Stomach smooth muscle (tissue), 2 donors: Measurements from ENCODE around the gene RNPS1.
A peak's percentile ranks its signal among the peaks of the same experiment; 100 is the strongest.
"Not testable (repeated sequence)": the region's sequence is repeated elsewhere in the genome, so short reads cannot be mapped to it uniquely, and the experiment has no call there.

ENCODE experiments used
- H3K27ac ChIP-seq: one replicate; pipeline ENCODE4 v1.7.0; 2013; ENCODE audit warnings: mild to moderate bottlenecking, low read length, inconsistent platforms
- H3K27me3 ChIP-seq, 2 donors: one replicate each; pipeline ENCODE4 v1.7.0; 2013; ENCODE audit warnings: low read length in 2 of 2; ENCODE audit not compliant: insufficient read depth in 2 of 2, control insufficient read depth in 1 of 2
- H3K36me3 ChIP-seq, 2 donors: one replicate each; pipeline ENCODE4 v1.7.0; 2013; ENCODE audit warnings: low read length in 2 of 2; ENCODE audit not compliant: control insufficient read depth in 2 of 2, insufficient read depth in 2 of 2
- H3K4me1 ChIP-seq: one replicate; pipeline ENCODE4 v1.7.0; 2013; ENCODE audit warnings: low read length; ENCODE audit not compliant: control insufficient read depth, insufficient read depth
- H3K4me3 ChIP-seq, 2 donors: one replicate each; pipeline ENCODE4 v1.7.0; 2013; ENCODE audit warnings: low read length in 2 of 2
- H3K9ac ChIP-seq, 2 donors: one replicate each; pipeline ENCODE4 v1.7.0; 2013; ENCODE audit warnings: low read length in 2 of 2, mild to moderate bottlenecking in 1 of 2
- H3K9me3 ChIP-seq, 2 donors: one replicate each; pipeline ENCODE4 v1.7.0; 2013; ENCODE audit warnings: low read length in 2 of 2; ENCODE audit not compliant: control insufficient read depth in 2 of 2
- donor health status: healthy.
- donor health status: Pancreatic carcinoma.

RNPS1 gene

DNA sequence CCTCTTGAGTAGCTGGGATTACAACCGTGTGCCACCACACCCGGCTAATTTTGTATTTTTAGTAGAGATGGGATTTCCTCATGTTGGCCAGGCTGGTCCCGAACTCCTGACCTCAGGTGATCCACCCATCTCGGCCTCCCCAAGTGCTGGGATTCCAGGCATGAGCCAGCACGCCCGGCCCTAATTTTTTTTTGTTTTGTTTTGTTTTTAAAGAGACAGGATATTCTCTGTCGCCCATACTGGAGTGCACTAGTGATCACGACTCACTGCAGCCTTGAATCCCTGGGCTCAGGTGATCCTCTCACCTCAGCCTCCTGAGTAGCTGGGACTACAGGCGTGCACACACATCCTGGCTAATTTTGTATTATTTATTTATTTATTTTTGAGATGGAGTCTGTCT is 27.6 kb downstream of the RNPS1 start:
- H3K4me3 ChIP-seq, H3K9ac ChIP-seq, H3K27ac ChIP-seq, H3K9me3 ChIP-seq: not testable (repeated sequence)
- H3K36me3 ChIP-seq: peaks cover 15 to 26% of the 10 kb centered on the region in 2 donors
- H3K27me3 ChIP-seq: peaks cover 12 to 25% of the 10 kb centered on the region in 2 donors
- peaks cover 21% of the 10 kb centered on the region for H3K4me1 ChIP-seq

DNA sequence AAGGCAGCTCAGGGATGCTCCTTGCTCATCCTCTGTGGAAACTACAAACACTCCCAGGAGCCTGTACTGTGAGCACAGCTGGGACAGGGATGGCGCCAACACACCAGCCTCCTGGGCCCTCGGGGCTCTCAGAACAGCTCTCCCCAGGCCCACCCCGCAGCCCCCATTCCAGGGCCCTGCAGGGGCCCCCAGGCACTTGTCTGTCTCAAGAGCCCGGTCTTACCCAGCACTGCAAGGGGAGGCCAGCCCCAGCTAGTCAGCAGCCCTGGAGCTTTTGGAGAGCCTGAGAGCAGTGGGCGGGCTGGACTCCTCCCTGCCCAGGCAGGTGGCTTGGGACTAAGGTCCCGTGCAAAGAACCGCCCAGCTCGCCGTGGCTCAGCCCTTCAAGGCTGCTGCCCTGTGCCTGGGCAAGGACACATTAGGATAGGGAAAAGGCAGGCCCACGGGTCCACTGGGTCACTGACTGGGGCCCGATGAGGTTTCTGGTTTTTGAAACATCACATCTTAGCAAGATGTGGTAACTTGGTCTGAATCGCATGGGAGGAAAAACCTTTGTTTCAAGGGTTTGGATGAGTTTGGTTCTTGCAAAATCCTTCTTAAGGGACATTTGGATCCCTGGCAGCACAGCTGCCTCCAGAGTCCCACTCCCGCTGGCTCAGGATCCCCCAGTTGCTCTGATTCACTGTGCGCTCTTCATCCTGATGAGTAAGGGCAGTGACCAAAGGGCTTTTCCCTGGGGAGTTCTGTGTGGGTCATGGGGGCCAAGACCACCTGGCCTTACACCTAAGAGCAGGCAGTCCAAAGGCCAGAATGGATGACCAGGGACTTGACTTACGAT is 28.9 kb downstream of the RNPS1 start:
- H3K27me3 ChIP-seq: peaks cover 14 to 31% of the 10 kb centered on the region in 2 donors
- peaks cover 22 to 29% of the 10 kb centered on the region in 2 donors for H3K36me3 ChIP-seq
- H3K4me1 ChIP-seq: peaks cover 21% of the 10 kb centered on the region
- no peak overlapping the region for H3K9ac ChIP-seq
- H3K4me3 ChIP-seq: no peak overlapping the region
- no peaks in the 10 kb centered on the region for H3K9me3 ChIP-seq
- no peak overlapping the region for H3K27ac ChIP-seq

DNA sequence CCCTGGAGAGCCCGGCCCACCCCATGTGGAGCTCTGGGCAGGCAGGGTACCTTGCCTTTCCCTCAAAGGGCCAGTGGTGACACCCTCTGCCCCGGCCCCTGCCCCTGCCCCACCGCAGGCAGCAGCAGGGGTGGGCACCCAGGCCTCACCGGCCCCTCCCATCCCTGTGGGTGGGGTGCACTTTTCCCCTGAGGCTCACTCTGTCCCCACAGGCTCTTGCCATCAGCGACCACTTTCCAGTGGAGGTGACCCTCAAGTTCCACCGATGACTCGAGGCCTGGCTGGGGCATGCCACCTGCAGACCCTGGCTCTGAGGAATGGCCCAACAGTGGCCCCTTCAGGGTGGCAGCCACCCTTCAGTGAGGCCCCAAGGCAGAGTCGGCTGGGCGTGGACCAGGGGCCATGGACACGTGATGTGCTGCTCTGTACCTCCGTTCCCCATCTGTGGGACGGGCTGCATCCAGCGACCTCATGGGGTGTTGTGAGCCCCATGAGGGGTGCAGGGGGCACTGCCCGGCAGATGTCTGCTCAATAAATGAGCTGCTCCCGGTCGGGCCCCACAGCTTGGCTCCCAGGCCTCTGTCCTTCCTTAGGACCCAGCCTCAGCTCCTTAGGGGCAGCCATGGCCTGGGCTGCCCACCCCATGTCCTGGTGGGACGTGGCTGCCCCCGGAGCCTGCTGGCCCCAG is 29.6 kb downstream of the RNPS1 start:
- Histone ChIP-seq H3K4me3 (no peak overlapping the region), H3K27ac (no peak overlapping the region), H3K9me3 (no peaks in the 10 kb centered on the region), H3K4me1 (peaks cover 21% of the 10 kb centered on the region), H3K27me3 (peaks cover 16 to 31% of the 10 kb centered on the region in 2 donors), H3K36me3 (peaks cover 23 to 29% of the 10 kb centered on the region in 2 donors), H3K9ac (no peak overlapping the region)

DNA sequence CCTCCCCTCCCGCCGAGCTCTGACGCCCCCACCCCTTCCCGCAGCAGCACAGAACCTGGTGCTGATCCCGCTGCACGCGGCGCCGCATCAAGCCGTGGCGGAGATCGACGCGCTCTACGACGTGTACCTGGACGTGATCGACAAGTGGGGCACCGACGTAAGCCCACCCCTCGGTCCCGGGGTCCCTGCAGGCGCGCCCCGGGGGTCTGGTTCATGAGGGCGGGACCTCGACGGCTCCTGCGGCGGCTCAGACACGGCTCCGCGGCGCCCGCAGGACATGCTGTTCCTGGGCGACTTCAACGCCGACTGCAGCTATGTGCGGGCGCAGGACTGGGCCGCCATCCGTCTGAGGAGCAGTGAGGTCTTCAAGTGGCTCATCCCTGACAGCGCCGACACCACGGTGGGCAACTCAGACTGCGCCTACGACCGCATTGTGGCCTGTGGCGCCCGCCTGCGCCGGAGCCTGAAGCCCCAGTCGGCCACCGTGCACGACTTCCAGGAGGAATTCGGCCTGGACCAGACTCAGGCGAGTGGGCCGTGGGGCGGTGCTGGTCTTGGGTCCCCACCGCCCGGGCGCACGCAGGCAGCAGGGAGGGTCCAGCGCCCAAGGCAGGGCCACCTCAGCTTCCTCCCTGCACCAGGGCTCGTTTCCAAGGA is 30.3 kb downstream of the RNPS1 start:
- Histone ChIP-seq H3K4me3 (no peak overlapping the region), H3K9ac (no peak overlapping the region), H3K36me3 (peaks cover 28 to 32% of the 10 kb centered on the region in 2 donors), H3K27ac (no peak overlapping the region), H3K9me3 (no peaks in the 10 kb centered on the region), H3K4me1 (peaks cover 21% of the 10 kb centered on the region), H3K27me3 (peaks cover 20 to 31% of the 10 kb centered on the region in 2 donors)

DNA sequence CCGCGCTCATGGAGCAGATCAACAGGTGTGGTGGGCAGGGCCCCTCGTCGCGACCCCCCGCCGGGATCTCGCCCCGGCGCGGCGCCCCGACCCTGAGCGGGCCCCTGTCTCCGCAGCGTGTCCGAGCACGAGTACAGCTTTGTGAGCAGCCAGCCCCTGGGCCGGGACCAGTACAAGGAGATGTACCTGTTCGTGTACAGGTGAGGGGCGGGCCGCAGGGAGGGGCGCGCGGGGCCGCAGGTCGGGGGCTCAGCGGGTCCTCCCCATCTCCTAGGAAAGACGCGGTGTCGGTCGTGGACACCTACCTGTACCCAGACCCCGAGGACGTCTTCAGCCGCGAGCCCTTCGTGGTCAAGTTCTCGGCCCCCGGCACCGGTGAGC is 30.8 kb downstream of the RNPS1 start:
- H3K9ac ChIP-seq: no peak overlapping the region
- peaks cover 27 to 30% of the 10 kb centered on the region in 2 donors for H3K36me3 ChIP-seq
- H3K27me3 ChIP-seq: peaks cover 20 to 31% of the 10 kb centered on the region in 2 donors
- peak overlapping the region in 1 of 2 donors; percentile 35 for H3K4me3 ChIP-seq
- H3K27ac ChIP-seq: no peak overlapping the region
- no peaks in the 10 kb centered on the region for H3K9me3 ChIP-seq
- peaks cover 21% of the 10 kb centered on the region for H3K4me1 ChIP-seq

DNA sequence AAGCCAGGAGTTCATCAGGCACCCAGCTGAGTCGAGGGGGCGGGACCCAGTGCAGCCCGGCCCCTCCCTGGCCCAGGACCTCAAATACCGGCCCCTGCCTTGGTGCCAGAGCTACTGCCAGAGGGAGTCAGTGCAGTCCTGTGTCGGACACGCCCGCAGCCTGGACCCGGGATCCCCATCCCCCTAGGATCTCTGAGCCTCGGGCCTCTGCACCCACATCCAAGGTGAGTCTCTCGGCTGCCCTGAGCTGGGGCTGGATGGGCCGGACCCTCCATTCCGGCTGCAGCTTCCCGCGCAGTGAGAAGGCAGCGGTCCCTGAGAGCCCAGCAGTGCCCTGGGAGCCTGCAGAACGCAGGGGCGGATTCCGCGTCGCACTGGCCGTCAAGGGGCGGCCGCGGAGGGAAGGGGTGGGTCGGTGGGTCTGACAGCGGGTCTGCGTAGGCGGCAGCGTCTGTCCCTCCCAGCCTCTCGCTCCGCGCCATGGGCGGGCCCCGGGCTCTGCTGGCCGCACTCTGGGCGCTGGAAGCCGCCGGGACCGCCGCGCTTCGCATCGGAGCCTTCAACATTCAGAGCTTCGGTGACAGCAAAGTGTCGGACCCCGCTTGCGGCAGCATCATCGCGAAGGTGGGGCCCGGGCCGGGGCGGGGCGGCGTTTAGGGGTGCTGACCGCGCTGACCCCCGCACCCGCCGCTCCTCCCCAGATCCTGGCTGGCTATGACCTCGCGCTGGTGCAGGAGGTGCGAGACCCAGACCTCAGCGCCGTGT is 31.4 kb downstream of the RNPS1 start, which contains the start of gene DNASE1L2:
Gene DNASE1L2 (plus strand): TSS at position 108 of the 765 bp plus-strand sequence. CDS start 373 bp downstream, at position 481.
- peak within 1 kb of the TSS in 1 of 2 donors; percentile 63 for H3K4me3 ChIP-seq

DNA sequence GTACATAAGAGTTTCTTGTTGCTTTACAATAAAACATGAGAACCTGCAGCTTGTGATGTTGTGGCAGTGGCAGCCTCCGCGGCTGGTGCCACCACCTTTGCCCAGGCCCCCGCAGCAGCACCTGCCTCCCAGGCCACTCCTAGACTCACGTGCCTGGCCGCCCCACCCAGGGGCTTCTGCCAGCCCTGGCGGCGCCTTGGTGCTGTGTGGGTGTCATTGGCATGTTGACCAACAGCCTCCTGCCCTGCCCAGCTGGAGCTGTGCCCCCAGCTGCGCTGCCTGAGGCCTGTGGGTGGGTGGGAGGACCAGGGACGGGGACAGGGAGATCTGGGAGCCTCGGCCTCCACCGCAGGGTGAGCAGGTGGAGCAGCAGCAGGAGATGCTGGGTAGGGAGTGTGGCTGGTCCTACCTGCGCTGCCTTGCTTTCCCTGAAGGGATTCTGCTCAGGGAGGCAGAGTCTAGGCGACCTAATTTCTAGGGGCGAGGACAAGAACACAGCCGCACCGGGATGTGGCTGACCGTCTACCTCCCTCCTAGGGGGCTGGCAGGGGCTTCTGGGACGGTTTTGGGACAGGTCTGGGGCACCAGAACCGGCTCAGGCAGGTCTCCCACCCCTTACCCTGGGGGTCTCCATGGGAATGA is 32.1 kb downstream of the RNPS1 start:
- Histone ChIP-seq H3K27ac (no peak overlapping the region), H3K9me3 (no peaks in the 10 kb centered on the region), H3K36me3 (peaks cover 38 to 39% of the 10 kb centered on the region in 2 donors), H3K9ac (no peak overlapping the region), H3K27me3 (peaks cover 22 to 31% of the 10 kb centered on the region in 2 donors), H3K4me3 (no peak overlapping the region), H3K4me1 (peaks cover 21% of the 10 kb centered on the region)

More for the DNA sequence above, 31.4 kb downstream of the RNPS1 start, which contains the start of gene DNASE1L2:
- no peak within 1 kb of the TSS for H3K9ac ChIP-seq
- peaks cover 21% of the 10 kb centered on the region for H3K4me1 ChIP-seq
- no peaks in the 10 kb centered on the region for H3K9me3 ChIP-seq
- no peak within 1 kb of the TSS for H3K27ac ChIP-seq
- H3K27me3 ChIP-seq: peaks cover 22 to 31% of the 10 kb centered on the region in 2 donors
- H3K36me3 ChIP-seq: peaks cover 33 to 36% of the 10 kb centered on the region in 2 donors

DNA sequence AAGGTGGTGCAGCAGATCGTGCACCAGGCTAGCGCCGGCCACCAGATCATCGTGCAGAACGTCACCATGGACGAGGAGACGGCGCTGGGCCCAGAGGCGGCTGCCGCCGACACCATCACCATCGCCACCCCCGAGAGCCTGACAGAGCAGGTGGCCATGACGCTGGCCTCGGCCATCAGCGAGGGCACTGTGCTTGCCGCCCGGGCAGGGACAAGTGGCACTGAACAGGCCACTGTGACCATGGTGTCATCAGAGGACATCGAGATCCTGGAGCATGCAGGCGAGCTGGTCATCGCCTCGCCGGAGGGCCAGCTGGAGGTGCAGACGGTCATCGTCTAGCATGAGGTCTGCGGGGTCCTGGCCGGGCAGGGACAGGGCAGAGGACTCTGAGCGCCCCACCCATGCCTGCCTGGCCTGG is 32.7 kb downstream of the RNPS1 start:
- H3K27ac ChIP-seq: no peak overlapping the region

DNA sequence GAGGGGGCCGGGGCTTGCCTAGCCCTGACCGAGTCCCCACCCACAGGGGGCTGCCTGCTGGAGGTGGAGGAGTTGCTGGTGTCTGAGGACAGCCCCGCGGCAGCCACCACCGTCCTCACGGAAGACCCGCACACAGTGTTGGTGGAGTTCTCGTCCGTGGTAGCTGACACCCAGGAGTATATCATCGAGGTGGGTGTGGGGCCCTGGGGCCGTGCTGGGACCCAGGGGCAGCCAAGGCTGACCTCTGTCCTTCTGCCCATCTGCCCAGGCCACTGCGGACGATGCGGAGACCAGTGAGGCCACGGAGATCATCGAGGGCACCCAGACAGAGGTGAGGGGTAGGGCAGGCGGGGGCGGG is 33.1 kb downstream of the RNPS1 start:
- Histone ChIP-seq H3K4me1 (peaks cover 21% of the 10 kb centered on the region), H3K36me3 (peaks cover 41 to 42% of the 10 kb centered on the region in 2 donors), H3K27ac (no peak overlapping the region), H3K9ac (no peak overlapping the region), H3K9me3 (no peaks in the 10 kb centered on the region), H3K27me3 (peaks cover 22 to 31% of the 10 kb centered on the region in 2 donors), H3K4me3 (no peak overlapping the region)

More for the DNA sequence above, 32.7 kb downstream of the RNPS1 start:
- peaks cover 21% of the 10 kb centered on the region for H3K4me1 ChIP-seq
- no peak overlapping the region for H3K9ac ChIP-seq
- H3K4me3 ChIP-seq: no peak overlapping the region
- peaks cover 22 to 31% of the 10 kb centered on the region in 2 donors for H3K27me3 ChIP-seq
- H3K36me3 ChIP-seq: peaks cover 38 to 39% of the 10 kb centered on the region in 2 donors
- H3K9me3 ChIP-seq: no peaks in the 10 kb centered on the region
